ENCODE measurements around the gene NDUFB8.

The NDUFB8 gene

GRCh38 chr10:100553929-100554328 is 24.3 kb upstream of the NDUFB8 start:
- no peak for TF ChIP-seq SNAI2 (CRISPR knock-in tag; IDR thresholded peaks at IDR 0.05)
- no peak for TF ChIP-seq ZNF8 (CRISPR knock-in tag; IDR thresholded peaks at IDR 0.05)
- no peak for TF ChIP-seq ZNF70 (CRISPR knock-in tag; IDR thresholded peaks at IDR 0.05)
- TF ChIP-seq TOX (CRISPR knock-in tag; IDR thresholded peaks at IDR 0.05; ENCODE audit: borderline replicate concordance): no peak
- no peak for TF ChIP-seq ZFP3 (CRISPR knock-in tag; IDR thresholded peaks at IDR 0.05)
- TF ChIP-seq ZNF565 (CRISPR knock-in tag; conservative IDR thresholded peaks at IDR 0.05; ENCODE audit: low read depth): no peak
- TF ChIP-seq ESRRG (CRISPR knock-in tag; IDR thresholded peaks at IDR 0.05): no peak
- no peak for TF ChIP-seq ISL1 (CRISPR knock-in tag; IDR thresholded peaks at IDR 0.05)
- no peak for TF ChIP-seq ZC3H10 (CRISPR knock-in tag; IDR thresholded peaks at IDR 0.05)
- no peak for ATAC-seq

- ATAC-seq: peak; percentile 13; the same call in 1 of the 3 replicates
- TF ChIP-seq, protein P1, sequence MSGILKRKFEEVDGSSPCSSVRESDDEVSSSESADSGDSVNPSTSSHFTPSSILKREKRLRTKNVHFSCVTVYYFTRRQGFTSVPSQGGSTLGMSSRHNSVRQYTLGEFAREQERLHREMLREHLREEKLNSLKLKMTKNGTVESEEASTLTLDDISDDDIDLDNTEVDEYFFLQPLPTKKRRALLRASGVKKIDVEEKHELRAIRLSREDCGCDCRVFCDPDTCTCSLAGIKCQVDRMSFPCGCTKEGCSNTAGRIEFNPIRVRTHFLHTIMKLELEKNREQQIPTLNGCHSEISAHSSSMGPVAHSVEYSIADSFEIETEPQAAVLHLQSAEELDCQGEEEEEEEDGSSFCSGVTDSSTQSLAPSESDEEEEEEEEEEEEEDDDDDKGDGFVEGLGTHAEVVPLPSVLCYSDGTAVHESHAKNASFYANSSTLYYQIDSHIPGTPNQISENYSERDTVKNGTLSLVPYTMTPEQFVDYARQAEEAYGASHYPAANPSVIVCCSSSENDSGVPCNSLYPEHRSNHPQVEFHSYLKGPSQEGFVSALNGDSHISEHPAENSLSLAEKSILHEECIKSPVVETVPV (CRISPR knock-in tag; IDR thresholded peaks at IDR 0.05): no peak
- TF ChIP-seq PPARA (CRISPR knock-in tag; IDR thresholded peaks at IDR 0.05; ENCODE audit: borderline replicate concordance) (no peak), ARNTL (CRISPR knock-in tag; IDR thresholded peaks at IDR 0.05; ENCODE audit: borderline replicate concordance, low read depth) (no peak), ISL1 (CRISPR knock-in tag; IDR thresholded peaks at IDR 0.05) (no peak), PATZ1 (CRISPR knock-in tag; IDR thresholded peaks at IDR 0.05; ENCODE audit: borderline replicate concordance) (no peak), TCF4 (CRISPR knock-in tag; IDR thresholded peaks at IDR 0.05; ENCODE audit: borderline replicate concordance) (no peak), RARB (CRISPR knock-in tag; IDR thresholded peaks at IDR 0.05) (no peak), ZFP30 (CRISPR knock-in tag; IDR thresholded peaks at IDR 0.05) (no peak), OSR1 (CRISPR knock-in tag; IDR thresholded peaks at IDR 0.05) (no peak), ZNF8 (CRISPR knock-in tag; IDR thresholded peaks at IDR 0.05) (no peak), ZFP3 (CRISPR knock-in tag; IDR thresholded peaks at IDR 0.05) (no peak), ZNF70 (CRISPR knock-in tag; IDR thresholded peaks at IDR 0.05) (no peak)
- TF ChIP-seq, protein P2, sequence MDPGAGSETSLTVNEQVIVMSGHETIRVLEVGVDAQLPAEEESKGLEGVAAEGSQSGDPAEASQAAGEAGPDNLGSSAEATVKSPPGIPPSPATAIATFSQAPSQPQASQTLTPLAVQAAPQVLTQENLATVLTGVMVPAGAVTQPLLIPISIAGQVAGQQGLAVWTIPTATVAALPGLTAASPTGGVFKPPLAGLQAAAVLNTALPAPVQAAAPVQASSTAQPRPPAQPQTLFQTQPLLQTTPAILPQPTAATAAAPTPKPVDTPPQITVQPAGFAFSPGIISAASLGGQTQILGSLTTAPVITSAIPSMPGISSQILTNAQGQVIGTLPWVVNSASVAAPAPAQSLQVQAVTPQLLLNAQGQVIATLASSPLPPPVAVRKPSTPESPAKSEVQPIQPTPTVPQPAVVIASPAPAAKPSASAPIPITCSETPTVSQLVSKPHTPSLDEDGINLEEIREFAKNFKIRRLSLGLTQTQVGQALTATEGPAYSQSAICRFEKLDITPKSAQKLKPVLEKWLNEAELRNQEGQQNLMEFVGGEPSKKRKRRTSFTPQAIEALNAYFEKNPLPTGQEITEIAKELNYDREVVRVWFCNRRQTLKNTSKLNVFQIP (CRISPR knock-in tag; IDR thresholded peaks at IDR 0.05; ENCODE audit: borderline replicate concordance, low read depth): no peak
- TF ChIP-seq, protein P3, sequence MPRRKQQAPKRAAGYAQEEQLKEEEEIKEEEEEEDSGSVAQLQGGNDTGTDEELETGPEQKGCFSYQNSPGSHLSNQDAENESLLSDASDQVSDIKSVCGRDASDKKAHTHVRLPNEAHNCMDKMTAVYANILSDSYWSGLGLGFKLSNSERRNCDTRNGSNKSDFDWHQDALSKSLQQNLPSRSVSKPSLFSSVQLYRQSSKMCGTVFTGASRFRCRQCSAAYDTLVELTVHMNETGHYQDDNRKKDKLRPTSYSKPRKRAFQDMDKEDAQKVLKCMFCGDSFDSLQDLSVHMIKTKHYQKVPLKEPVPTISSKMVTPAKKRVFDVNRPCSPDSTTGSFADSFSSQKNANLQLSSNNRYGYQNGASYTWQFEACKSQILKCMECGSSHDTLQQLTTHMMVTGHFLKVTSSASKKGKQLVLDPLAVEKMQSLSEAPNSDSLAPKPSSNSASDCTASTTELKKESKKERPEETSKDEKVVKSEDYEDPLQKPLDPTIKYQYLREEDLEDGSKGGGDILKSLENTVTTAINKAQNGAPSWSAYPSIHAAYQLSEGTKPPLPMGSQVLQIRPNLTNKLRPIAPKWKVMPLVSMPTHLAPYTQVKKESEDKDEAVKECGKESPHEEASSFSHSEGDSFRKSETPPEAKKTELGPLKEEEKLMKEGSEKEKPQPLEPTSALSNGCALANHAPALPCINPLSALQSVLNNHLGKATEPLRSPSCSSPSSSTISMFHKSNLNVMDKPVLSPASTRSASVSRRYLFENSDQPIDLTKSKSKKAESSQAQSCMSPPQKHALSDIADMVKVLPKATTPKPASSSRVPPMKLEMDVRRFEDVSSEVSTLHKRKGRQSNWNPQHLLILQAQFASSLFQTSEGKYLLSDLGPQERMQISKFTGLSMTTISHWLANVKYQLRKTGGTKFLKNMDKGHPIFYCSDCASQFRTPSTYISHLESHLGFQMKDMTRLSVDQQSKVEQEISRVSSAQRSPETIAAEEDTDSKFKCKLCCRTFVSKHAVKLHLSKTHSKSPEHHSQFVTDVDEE (CRISPR knock-in tag; IDR thresholded peaks at IDR 0.05): no peak
Measured at GRCh38 chr10:100551738-100552137, 22.1 kb upstream of the NDUFB8 start.

DNA sequence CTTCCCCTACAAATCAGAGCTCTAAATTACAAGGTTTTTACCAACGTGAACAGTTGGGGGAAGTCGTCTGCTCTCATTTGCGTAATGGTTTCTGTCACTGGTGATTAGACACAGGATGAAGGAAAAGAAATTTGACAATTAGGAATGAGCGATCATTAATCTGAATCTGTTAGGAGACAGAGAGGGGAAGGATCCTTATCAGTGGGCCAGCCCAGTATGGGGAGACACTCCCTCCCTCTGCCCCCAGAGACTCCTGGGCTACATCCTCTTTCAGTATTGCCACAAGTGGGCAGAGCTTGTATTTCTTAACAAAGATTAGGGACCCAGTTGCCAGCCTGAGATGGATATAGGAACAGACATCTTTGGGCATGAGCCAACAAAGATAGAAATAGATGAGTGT is 21.5 kb upstream of the NDUFB8 start:
- no peak for ATAC-seq

GRCh38 chr10:100544950-100545349 is 15.3 kb upstream of the NDUFB8 start:
- no peak for TF ChIP-seq PPARA (CRISPR knock-in tag; IDR thresholded peaks at IDR 0.05; ENCODE audit: borderline replicate concordance)
- ATAC-seq: no peak

More for the DNA sequence above, 21.5 kb upstream of the NDUFB8 start:
- TF ChIP-seq ZNF8 (CRISPR knock-in tag; IDR thresholded peaks at IDR 0.05): no peak
- no peak for TF ChIP-seq ISL1 (CRISPR knock-in tag; IDR thresholded peaks at IDR 0.05)
- TF ChIP-seq TCF4 (CRISPR knock-in tag; IDR thresholded peaks at IDR 0.05; ENCODE audit: borderline replicate concordance): no peak
- no peak for TF ChIP-seq ZC3H10 (CRISPR knock-in tag; IDR thresholded peaks at IDR 0.05)
- TF ChIP-seq ZFP3 (CRISPR knock-in tag; IDR thresholded peaks at IDR 0.05): no peak

GRCh38 chr10:100537475-100537874 is 7.8 kb upstream of the NDUFB8 start:
- no peak for ATAC-seq
- TF ChIP-seq, protein P2 (CRISPR knock-in tag; IDR thresholded peaks at IDR 0.05; ENCODE audit: borderline replicate concordance, low read depth): no peak
- TF ChIP-seq ZNF70 (CRISPR knock-in tag; IDR thresholded peaks at IDR 0.05) (no peak), ISL1 (CRISPR knock-in tag; IDR thresholded peaks at IDR 0.05) (no peak), ESRRG (CRISPR knock-in tag; IDR thresholded peaks at IDR 0.05) (no peak), ZNF8 (CRISPR knock-in tag; IDR thresholded peaks at IDR 0.05) (no peak), ZC3H10 (CRISPR knock-in tag; IDR thresholded peaks at IDR 0.05) (no peak), RARB (CRISPR knock-in tag; IDR thresholded peaks at IDR 0.05) (no peak), ZFP30 (CRISPR knock-in tag; IDR thresholded peaks at IDR 0.05) (no peak), ZNF565 (CRISPR knock-in tag; conservative IDR thresholded peaks at IDR 0.05; ENCODE audit: low read depth) (no peak), SNAI2 (CRISPR knock-in tag; IDR thresholded peaks at IDR 0.05) (no peak), TOX (CRISPR knock-in tag; IDR thresholded peaks at IDR 0.05; ENCODE audit: borderline replicate concordance) (no peak), TCF4 (CRISPR knock-in tag; IDR thresholded peaks at IDR 0.05; ENCODE audit: borderline replicate concordance) (no peak), BACH2 (CRISPR knock-in tag; IDR thresholded peaks at IDR 0.05; ENCODE audit: borderline replicate concordance) (no peak)
- TF ChIP-seq, protein P1 (CRISPR knock-in tag; IDR thresholded peaks at IDR 0.05): no peak

All from SK-N-SH treated with all-trans-retinoic acid at 6 μM for 48 hours (cell line).